Rectal smooth muscle tissue (tissue), 1 donor: ENCODE data around the gene DUSP14.

ENCODE experiments used
- H3K27ac ChIP-seq: one replicate; pipeline ENCODE4 v1.7.0; 2013; ENCODE audit warnings: low read depth, low read length, inconsistent platforms
- H3K27me3 ChIP-seq: one replicate; pipeline ENCODE4 v1.7.0; 2013; ENCODE audit warnings: low read length; ENCODE audit not compliant: control insufficient read depth, insufficient read depth
- H3K36me3 ChIP-seq: one replicate; pipeline ENCODE4 v1.7.0; 2013; ENCODE audit warnings: low read length; ENCODE audit not compliant: control insufficient read depth, insufficient read depth
- H3K4me1 ChIP-seq: one replicate; pipeline ENCODE4 v1.7.0; 2013; ENCODE audit warnings: low read length; ENCODE audit not compliant: control insufficient read depth, insufficient read depth
- H3K4me3 ChIP-seq: one replicate; pipeline ENCODE4 v1.7.0; 2013; ENCODE audit warnings: low read length
- H3K9ac ChIP-seq: one replicate; pipeline ENCODE4 v1.7.0; 2013; ENCODE audit warnings: low read length

Gene DUSP14

GRCh38 chr17:37555386-37555785 lies 65.7 kb downstream of the DUSP14 start:
- H3K4me3 ChIP-seq, result no peak overlapping the region
- no peak overlapping the region for H3K9ac ChIP-seq
- no peaks in the 10 kb centered on the region for H3K4me1 ChIP-seq
- H3K36me3 ChIP-seq, result peaks cover 8% of the 10 kb centered on the region
- H3K27me3 ChIP-seq, result no peaks in the 10 kb centered on the region
- no peak overlapping the region for H3K27ac ChIP-seq

GRCh38 chr17:37557482-37557881 lies 67.8 kb downstream of the DUSP14 start:
- H3K9ac ChIP-seq, result no peak overlapping the region
- H3K36me3 ChIP-seq, result peaks cover 11% of the 10 kb centered on the region
- H3K27me3 ChIP-seq, result no peaks in the 10 kb centered on the region
- no peaks in the 10 kb centered on the region for H3K4me1 ChIP-seq
- no peak overlapping the region for H3K4me3 ChIP-seq
- no peak overlapping the region for H3K27ac ChIP-seq

GRCh38 chr17:37558299-37558698 lies 68.6 kb downstream of the DUSP14 start:
- Histone ChIP-seq H3K27ac (no peak overlapping the region), H3K27me3 (no peaks in the 10 kb centered on the region), H3K4me1 (no peaks in the 10 kb centered on the region), H3K9ac (no peak overlapping the region), H3K36me3 (peaks cover 8% of the 10 kb centered on the region), H3K4me3 (no peak overlapping the region)

DNA sequence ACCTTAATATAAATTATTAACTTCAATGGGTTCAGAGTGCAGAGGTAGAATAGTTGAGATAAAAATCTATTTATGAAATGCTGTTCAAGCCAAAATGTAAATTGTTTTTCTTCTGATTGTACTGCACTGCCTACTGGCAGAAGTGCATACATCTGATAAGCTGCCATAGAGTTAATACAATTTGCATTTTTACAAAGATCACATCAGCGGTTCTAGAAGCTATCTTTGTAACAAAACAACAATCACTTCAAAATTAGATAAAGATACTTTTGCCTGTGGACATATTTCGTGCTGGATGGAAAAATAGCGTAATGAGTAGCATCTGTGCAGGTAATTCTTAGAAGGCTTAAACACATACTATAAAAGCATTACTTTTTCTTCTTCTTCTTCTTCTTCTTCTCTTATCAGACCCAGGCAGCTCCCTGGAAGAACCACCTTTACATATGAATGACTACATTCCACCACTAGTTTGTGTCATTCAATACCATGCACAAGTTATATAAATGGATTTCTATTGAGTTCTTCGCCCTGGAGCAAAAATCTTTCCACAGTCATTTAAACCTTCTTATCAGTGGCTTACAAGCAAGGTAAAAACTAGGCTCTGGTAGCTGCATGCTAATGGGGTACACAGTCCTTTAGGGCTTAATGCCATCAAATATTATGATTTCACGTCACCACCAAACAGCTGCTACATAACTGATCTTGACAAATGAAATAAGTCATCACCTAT lies 72.5 kb downstream of the DUSP14 start:
- Histone ChIP-seq H3K9ac (no peak overlapping the region), H3K4me3 (no peak overlapping the region), H3K27me3 (no peaks in the 10 kb centered on the region), H3K4me1 (no peaks in the 10 kb centered on the region), H3K36me3 (peaks cover 17% of the 10 kb centered on the region), H3K27ac (no peak overlapping the region)
